NCI-H2171 (cell line): ENCODE results near the gene TMIE.
"Not testable (repeated sequence)": the region's sequence is repeated elsewhere in the genome, so short reads cannot be mapped to it uniquely, and the experiment has no call there.

Experiments used
- DNase-seq: peaks from one replicate; lab custom pipeline; 2025; lab: John Stamatoyannopoulos, UW

Gene TMIE

GRCh38 chr3:46685446-46685845, 15.7 kb upstream of the TMIE start:
- no peak for DNase-seq

DNA sequence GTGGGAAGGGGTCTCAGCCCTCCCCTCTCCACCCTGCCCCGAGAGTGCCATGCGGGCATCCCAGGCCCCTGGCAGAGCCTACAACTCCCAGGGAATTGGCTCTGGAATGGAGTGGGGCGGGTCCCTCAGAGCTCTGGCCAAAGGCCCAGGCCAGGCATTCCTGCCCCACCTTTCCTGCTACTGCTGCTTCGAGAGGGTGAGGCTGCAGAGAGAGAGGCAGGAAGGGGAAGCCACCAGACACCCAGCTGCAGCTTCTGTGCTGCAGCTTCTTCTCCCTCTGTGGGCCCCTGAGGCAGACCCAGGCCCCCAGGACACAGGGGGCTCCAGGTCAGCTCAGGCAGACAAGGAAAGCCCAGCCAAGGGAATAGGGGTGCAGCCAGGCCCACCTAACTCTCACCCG, 10.4 kb upstream of the TMIE start:
- DNase-seq: no peak

DNA sequence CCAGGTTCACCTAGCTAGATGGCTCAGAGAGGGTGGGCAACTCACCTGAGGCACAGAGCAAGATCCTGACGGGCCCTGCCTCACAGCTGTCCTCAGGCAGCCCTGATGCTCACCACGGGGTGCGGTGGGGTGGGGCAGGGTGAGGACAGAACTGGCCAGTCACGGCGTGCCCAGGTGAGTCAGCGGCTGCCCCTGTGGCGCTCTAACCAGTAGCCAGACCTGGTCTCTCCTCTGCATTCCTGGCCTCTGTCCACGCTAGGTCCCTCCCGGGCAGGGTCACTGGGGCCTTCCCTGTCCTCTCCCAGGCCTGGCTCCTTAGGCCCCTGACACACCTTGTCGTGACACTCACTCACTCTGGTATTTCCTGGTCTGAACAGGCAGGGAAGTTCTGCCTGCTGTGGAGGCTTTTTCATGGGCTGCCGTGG, 8.6 kb upstream of the TMIE start:
- no peak for DNase-seq

- DNase-seq: no peak
Measured at GRCh38 chr3:46693038-46693891, 7.9 kb upstream of the TMIE start, which contains the start of gene ALS2CL. ALS2CL (minus strand) TSS chr3:46693679; CDS start chr3:46689440, 4,239 bp downstream.

DNA sequence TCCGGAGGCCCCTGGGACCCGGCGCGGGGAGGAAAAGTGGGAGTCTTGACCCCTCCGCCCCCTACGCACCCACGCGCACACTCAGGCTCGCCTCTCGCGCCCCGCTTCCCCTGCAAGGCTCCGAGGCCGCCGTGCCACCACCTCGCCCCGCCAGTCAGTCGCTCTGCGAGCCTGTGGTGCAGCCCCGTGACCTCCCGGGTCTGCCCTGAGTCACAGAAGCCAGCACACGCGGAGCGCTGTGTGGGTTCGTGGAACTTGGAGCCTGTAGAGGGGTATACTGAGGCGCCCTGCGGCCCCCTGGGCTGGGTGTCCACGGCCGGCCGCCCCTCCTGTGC, 7.3 kb upstream of the TMIE start:
- no peak for DNase-seq

GRCh38 chr3:46694520-46694919, 6.7 kb upstream of the TMIE start:
- no peak for DNase-seq

DNA sequence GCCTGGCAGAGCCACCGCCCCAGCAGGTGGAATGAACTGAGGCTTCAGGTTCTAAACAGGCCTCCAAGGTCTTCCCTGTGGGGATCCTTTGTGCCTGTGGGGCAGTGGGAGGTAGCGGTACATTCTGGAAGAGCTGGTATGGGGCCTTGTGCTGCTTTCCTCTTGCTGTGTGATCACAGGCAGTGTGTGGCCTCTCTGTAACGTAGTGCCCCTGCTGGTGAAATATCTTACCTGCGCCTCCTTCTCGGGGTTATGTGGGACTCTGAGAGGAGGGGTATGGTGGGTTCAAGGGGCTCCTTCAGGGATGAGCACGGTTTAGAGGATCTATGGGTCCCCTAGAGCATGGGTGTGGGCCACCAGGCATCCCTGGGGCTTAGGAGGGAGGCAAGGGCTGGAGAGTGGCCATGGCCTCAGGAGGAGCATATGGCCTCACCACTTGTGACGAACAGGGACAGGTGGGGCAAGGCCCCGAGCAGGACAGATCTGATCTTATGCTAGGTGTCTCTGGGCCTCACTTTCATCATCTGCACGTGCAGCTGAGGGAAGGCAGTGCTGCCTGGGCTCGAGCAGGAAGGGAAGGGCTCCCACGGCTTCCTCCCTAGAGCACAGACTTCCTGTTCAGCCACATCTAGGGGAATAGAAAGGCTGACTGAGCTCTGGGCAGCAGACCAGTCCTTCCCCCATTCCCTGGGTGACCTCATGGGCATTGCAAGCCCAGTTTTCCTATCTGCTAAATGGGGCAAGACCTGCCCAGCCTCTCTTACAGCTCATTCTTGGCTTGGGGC, 5.8 kb upstream of the TMIE start:
- DNase-seq: no peak

DNA sequence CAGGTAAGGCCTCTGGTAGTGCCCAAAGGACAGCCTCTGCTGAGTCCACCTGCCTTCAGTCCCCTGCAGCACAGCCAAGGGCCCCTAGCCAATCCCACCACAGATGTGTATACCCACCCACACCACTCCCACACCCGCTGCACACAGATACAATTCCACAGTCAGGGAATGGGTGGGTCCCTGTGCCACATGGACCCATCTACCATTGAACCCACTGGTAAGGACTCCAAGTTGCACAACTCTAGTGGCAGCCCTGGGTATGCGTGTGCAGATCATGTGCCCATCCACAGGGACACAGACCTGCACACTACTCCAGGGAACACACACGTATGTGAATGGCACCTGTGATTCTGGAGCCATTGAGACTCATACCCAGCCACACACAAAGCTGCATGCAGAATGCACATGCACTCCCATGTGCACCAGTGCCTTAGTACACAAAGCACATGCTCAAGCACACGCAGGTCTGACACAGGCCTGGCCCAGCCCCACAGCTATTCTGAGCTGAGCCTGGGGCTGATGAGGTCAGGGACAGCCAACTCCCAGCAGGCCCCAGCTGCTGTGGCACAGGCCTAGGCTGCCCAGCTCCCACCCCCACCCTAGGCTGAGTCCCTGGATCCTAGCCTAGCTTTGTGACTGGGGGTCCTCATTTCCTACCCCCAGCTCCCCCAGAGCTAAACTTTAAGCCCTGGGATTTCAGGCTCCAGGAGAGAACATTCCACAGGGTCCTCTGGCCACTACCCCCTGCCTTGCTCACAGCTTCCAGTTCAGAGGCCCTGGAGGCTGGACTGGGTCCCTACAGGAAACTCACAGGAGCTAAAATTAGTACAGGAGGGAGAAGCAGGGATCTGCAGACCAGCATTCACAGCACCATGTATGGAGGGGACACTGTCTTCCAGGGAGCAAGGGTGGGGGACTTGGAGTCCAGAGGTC, 5.0 kb upstream of the TMIE start:
- DNase-seq: no peak

DNA sequence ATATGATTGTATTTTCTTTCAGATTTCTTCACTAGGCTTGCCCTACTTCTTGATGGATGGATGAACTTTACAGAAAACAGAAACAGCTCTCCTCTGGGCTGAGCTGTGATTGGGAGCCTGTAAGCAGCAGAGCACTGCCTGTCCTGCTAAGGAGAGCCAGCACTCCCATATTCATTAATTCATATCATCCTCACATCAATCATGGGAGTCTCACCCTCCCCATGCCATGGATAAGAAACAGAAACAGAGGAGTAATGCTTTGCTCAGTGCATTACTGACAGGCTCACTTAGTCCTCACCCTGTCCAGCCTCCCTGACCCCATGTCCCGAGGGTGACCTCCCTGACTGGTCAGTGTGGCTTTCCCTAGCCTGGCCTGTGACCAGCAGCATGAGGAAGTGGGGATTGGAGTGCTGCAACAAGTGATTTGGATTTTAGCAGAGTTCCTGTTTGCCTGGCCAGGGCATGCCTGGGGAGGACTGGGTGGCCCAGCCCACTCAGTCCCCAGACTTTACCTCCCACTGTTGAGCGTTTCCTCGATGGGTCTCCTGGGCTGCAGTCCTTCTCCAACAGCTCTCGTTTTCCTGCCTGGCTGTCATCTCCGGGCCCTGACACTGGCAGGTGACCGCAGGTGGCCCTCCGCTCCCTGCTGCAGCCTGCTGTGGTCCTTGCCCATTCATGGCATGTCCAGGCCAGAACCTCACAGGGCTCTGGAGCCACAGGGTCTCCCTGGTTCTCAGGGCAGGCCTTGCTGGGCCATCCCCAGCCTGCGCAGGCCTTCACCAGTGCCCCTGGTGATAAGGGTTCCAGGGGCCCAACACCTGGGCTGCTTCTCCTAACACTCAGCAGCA, 1.3 kb upstream of the TMIE start:
- no peak for DNase-seq

DNA sequence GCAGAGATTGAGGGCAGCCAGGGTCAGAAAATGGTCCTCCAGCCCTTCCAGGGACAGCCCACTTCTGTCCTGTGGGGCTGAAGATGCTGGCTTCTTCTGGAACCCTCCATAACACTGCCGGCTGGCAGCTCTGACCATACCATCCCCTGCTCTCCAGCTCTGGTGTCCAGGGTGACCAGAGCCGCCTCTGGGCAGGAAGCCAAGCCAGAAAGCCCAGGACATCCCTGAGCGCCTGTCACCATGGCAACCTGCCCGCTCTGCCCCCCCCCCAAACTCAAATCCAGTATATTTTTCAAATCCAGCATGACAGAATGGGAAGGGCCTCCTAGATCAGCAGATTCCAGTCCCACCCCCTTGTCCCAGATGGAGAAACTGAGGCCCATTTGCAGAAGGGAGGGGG, 420 bp upstream of the TMIE start:
- DNase-seq: no peak

- no peak for DNase-seq
Measured at GRCh38 chr3:46702246-46703012, 1.2 kb downstream of the TMIE start.

GRCh38 chr3:46703013-46703520, 1.9 kb downstream of the TMIE start:
- DNase-seq: no peak

DNA sequence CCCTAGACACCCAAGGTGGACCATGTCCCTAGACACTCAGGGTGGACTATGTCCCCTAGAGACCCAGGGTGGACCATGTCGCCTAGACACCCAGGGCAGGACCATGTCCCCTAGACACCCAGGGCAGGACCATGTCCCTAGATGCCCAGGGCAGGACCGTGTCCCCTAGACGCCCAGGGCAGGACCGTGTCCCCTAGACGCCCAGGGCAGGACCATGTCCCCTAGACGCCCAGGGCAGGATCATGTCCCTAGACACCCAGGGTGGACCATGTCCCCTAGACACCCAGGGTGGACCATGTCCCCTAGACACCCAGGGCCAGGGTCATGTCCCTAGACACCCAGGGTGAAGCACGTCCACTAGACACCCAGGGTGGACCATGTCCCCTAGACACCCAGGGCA, 3.2 kb downstream of the TMIE start:
- DNase-seq: not testable (repeated sequence)

DNA sequence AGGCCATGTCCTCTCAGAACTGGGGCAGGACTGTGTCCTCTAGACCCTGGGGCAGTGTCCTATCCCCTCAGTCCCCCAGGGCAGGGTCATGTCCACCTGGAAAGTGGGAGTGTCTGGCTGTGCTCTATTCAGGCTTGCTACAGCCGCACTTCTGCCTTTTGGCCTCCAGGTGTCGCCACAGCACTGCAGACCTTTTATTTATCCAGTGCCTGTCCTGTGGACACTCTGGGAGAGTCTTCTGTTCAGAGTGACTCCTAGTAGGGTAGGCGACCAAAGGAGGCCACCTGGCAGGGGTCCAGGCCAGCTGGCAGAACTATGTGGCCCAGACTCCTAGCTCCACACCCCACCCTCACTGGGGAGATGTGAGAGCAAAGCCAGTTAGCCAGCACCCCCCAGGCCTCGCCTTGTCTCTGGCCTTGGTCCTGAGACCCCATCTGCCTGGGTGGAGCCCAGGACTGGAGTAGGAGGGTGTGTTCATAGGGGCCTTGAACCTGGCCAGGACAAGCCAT, 3.9 kb downstream of the TMIE start:
- DNase-seq: no peak

DNA sequence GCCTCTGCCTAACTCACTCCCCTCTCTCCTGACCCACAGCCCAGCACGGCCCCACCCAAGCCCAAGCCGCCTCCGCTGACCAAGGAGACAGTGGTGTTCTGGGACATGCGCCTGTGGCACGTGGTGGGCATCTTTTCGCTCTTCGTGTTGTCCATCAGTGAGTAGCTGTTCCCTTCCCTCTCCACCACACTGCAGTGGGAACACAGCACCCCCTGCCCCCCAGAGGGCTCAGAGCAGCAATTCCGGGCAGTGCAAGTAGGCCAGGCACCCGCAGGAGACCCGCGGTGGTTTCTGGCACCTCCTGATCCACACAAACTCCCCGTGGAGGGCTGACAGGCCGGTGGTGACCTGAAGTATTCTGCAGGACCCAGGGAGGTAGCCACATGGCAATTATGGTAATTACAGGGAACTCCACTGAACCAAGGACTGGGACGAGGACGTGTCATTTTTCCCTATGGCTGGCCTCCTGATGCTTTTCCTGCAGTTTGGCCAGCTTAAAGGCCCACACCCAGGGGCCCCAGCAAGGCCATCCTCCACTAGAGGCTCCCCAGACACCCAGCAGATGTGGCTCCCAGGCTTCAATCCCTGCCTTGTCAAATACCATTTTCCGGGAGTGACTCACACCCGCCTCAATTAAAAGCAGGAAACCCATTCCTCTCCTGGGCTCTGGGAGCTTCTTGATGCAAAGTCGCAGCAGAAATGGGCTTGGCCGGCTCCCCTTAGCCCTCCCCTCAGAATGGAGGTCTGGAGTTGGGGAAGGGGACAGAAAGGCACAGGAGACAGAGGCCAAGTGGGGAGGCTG, 4.8 kb downstream of the TMIE start:
- DNase-seq: no peak

DNA sequence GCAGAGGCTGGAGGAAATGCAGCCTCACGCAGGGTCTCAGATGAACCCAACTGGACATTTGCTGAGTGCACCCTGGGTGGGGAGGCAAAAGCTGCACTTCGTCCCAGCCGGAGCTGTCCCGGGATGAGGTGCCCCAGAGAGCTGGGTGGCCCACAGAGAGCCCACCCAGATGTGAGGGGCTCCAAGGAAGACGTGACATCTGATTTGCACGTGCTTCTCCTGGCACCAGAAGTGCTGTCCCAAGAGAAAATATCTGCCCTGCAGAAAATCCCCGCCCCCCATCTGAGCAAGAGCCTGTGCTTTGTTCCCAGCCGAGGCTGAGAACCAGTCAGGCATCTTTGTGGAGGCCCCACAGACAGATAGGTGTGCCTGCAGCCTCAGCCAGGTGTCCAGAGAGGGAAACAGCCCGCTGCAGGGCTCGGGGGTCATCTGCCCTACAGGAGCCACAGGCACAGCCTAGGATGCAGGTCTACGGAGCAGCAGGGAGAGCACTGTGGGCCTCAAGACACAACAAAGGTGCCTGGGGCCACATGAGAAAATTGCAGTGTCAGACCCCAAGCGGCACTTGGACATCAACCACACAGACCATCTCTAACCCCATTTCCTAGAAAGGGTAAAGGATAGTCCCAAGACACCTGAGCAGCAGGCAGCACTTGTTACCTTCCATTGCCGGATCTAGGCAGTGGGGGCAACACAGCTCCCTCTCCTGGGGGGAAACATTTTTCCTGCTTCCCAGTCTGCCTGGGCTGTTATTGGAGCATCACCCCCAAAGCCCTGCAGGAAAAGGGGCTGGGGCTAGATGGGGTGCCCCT, 5.8 kb downstream of the TMIE start:
- DNase-seq: no peak

GRCh38 chr3:46707601-46708011, 6.4 kb downstream of the TMIE start:
- DNase-seq: no peak

DNA sequence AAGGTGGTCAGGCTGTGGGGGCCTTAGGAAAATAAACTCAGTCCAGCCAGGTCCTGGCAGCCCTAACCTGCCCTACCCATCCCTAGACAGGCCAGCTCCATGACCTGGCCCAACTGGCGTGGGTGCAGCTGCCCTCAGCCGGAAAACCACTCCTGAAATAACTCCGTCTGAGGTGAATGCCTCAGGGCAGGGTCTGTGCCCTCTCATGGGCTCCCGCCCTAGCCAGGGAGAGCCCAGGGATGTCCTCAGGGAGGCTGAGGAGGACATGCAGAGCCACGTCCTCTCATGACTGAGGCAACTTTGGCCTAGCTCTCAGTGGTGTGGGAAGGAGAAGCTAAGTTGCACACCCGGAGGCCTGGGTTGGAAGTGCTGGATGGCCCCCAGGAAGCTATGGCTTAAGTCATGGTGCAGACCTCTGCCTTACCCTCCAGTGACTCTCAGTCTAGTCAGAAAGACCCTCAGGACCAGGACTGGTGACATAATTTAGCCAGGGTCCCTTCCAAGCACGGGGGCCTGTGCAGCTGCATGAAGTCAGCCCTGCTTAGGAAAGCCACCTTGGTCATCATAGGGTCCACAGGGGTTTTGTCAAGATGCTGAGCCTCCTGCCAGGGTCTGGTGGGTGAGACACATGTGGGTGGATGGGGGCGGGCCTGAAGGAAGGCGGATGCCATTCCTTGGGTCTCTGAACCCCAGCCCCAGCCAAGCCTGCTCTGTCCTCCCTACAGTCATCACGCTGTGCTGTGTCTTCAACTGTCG, 7.4 kb downstream of the TMIE start:
- no peak for DNase-seq
